ENCODE results near the gene ANXA6.

ANXA6 gene

GRCh38 chr5:151106043-151106442, 51.5 kb downstream of the ANXA6 start:
- H2AFZ ChIP-seq (ENCODE audit: low read depth, low read length), result no peak overlapping the region
- H3K79me2 ChIP-seq (ENCODE audit: insufficient read depth, low read length), result no peaks in the 10 kb centered on the region
- H3K36me3 ChIP-seq (ENCODE audit: insufficient read depth, low read length), result peaks cover 91% of the 10 kb centered on the region
- no peak for DNase-seq
- ATAC-seq (ENCODE audit: insufficient read depth, low read depth), result no peak
- no peak overlapping the region for H3K27ac ChIP-seq (ENCODE audit: low read length)
- no peak overlapping the region for H3K4me2 ChIP-seq (ENCODE audit: insufficient read depth, low read length)
- no peaks in the 10 kb centered on the region for H4K20me1 ChIP-seq (ENCODE audit: insufficient read depth, low read length)
- H3K4me1 ChIP-seq (ENCODE audit: insufficient read depth, low read length), result no peaks in the 10 kb centered on the region
- H3K27me3 ChIP-seq (ENCODE audit: insufficient read depth, low read length, poor library complexity), result no peaks in the 10 kb centered on the region
- TF ChIP-seq CTCF (IDR thresholded peaks at IDR 0.05; ENCODE audit: borderline replicate concordance, extremely low read depth, low read length, poor library complexity, severe bottlenecking) (no peak), EZH2 (IDR thresholded peaks at IDR 0.05; ENCODE audit: borderline replicate concordance, low read depth, low read length, severe bottlenecking) (no peak)
- H3K9ac ChIP-seq (ENCODE audit: low read depth, low read length), result no peak overlapping the region
- H3K4me3 ChIP-seq (ENCODE audit: low read depth in 1 of 2, low read length in 2 of 2), result no peak overlapping the region
- H3K9me3 ChIP-seq (ENCODE audit: insufficient read depth, low read length, severe bottlenecking), result no peaks in the 10 kb centered on the region

GRCh38 chr5:151105561-151105960, 52.0 kb downstream of the ANXA6 start:
- DNase-seq (no peak), ATAC-seq (ENCODE audit: insufficient read depth, low read depth) (no peak)
- H2AFZ ChIP-seq (ENCODE audit: low read depth, low read length), result no peak overlapping the region
- H3K4me2 ChIP-seq (ENCODE audit: insufficient read depth, low read length), result no peak overlapping the region
- H3K4me3 ChIP-seq (ENCODE audit: low read depth in 1 of 2, low read length in 2 of 2), result no peak overlapping the region
- no peaks in the 10 kb centered on the region for H3K4me1 ChIP-seq (ENCODE audit: insufficient read depth, low read length)
- no peak overlapping the region for H3K27ac ChIP-seq (ENCODE audit: low read length)
- no peaks in the 10 kb centered on the region for H4K20me1 ChIP-seq (ENCODE audit: insufficient read depth, low read length)
- peaks cover 88% of the 10 kb centered on the region for H3K36me3 ChIP-seq (ENCODE audit: insufficient read depth, low read length)
- TF ChIP-seq EZH2 (IDR thresholded peaks at IDR 0.05; ENCODE audit: borderline replicate concordance, low read depth, low read length, severe bottlenecking), result no peak
- TF ChIP-seq CTCF (IDR thresholded peaks at IDR 0.05; ENCODE audit: borderline replicate concordance, extremely low read depth, low read length, poor library complexity, severe bottlenecking), result no peak
- no peak overlapping the region for H3K9ac ChIP-seq (ENCODE audit: low read depth, low read length)
- no peaks in the 10 kb centered on the region for H3K9me3 ChIP-seq (ENCODE audit: insufficient read depth, low read length, severe bottlenecking)
- H3K79me2 ChIP-seq (ENCODE audit: insufficient read depth, low read length), result no peaks in the 10 kb centered on the region
- no peaks in the 10 kb centered on the region for H3K27me3 ChIP-seq (ENCODE audit: insufficient read depth, low read length, poor library complexity)

- ATAC-seq (ENCODE audit: insufficient read depth, low read depth), result no peak
- Histone ChIP-seq H3K9ac (ENCODE audit: low read depth, low read length) (no peak overlapping the region), H3K27ac (ENCODE audit: low read length) (no peak overlapping the region), H3K4me2 (ENCODE audit: insufficient read depth, low read length) (no peak overlapping the region), H2AFZ (ENCODE audit: low read depth, low read length) (no peak overlapping the region), H3K36me3 (ENCODE audit: insufficient read depth, low read length) (peaks cover 80% of the 10 kb centered on the region), H3K4me1 (ENCODE audit: insufficient read depth, low read length) (no peaks in the 10 kb centered on the region), H3K9me3 (ENCODE audit: insufficient read depth, low read length, severe bottlenecking) (no peaks in the 10 kb centered on the region), H3K79me2 (ENCODE audit: insufficient read depth, low read length) (no peaks in the 10 kb centered on the region), H3K4me3 (ENCODE audit: low read depth in 1 of 2, low read length in 2 of 2) (no peak overlapping the region), H3K27me3 (ENCODE audit: insufficient read depth, low read length, poor library complexity) (no peaks in the 10 kb centered on the region), H4K20me1 (ENCODE audit: insufficient read depth, low read length) (no peaks in the 10 kb centered on the region)
- TF ChIP-seq EZH2 (IDR thresholded peaks at IDR 0.05; ENCODE audit: borderline replicate concordance, low read depth, low read length, severe bottlenecking) (no peak), CTCF (IDR thresholded peaks at IDR 0.05; ENCODE audit: borderline replicate concordance, extremely low read depth, low read length, poor library complexity, severe bottlenecking) (no peak)
- no peak for DNase-seq
Observed at GRCh38 chr5:151104795-151105194, 52.8 kb downstream of the ANXA6 start.

GRCh38 chr5:151101746-151102145, 55.8 kb downstream of the ANXA6 start:
- TF ChIP-seq EZH2 (IDR thresholded peaks at IDR 0.05; ENCODE audit: borderline replicate concordance, low read depth, low read length, severe bottlenecking) (no peak), CTCF (IDR thresholded peaks at IDR 0.05; ENCODE audit: borderline replicate concordance, extremely low read depth, low read length, poor library complexity, severe bottlenecking) (no peak)
- H3K27ac ChIP-seq (ENCODE audit: low read length), result no peak overlapping the region
- no peaks in the 10 kb centered on the region for H3K27me3 ChIP-seq (ENCODE audit: insufficient read depth, low read length, poor library complexity)
- no peak overlapping the region for H3K4me2 ChIP-seq (ENCODE audit: insufficient read depth, low read length)
- H3K79me2 ChIP-seq (ENCODE audit: insufficient read depth, low read length), result no peaks in the 10 kb centered on the region
- H3K9ac ChIP-seq (ENCODE audit: low read depth, low read length), result no peak overlapping the region
- H3K9me3 ChIP-seq (ENCODE audit: insufficient read depth, low read length, severe bottlenecking), result no peaks in the 10 kb centered on the region
- H3K4me3 ChIP-seq (ENCODE audit: low read depth in 1 of 2, low read length in 2 of 2), result no peak overlapping the region
- no peaks in the 10 kb centered on the region for H3K4me1 ChIP-seq (ENCODE audit: insufficient read depth, low read length)
- H3K36me3 ChIP-seq (ENCODE audit: insufficient read depth, low read length), result peaks cover 53% of the 10 kb centered on the region
- DNase-seq (no peak), ATAC-seq (ENCODE audit: insufficient read depth, low read depth) (no peak)
- H2AFZ ChIP-seq (ENCODE audit: low read depth, low read length), result no peak overlapping the region
- no peaks in the 10 kb centered on the region for H4K20me1 ChIP-seq (ENCODE audit: insufficient read depth, low read length)
